GM23338 (cell line): ENCODE data around the gene PCYT1A.
A peak's percentile ranks its signal among the peaks of the same experiment; 100 is the strongest.

Experiments used
- EZH2 ChIP-seq: fragments of 200-600 bp; sonication (generic); IDR thresholded peaks from one replicate; pipeline ENCODE4 v1.8.0; 2017; ENCODE audit warnings: antibody characterized with exemption, mild to moderate bottlenecking, low read depth; ENCODE audit not compliant: unreplicated experiment
- EZH2phosphoT487 ChIP-seq: fragments of 200-600 bp; sonication (generic); IDR thresholded peaks from one replicate; pipeline ENCODE4 v1.8.1; 2018; ENCODE audit warnings: antibody characterized with exemption; ENCODE audit not compliant: unreplicated experiment
- POLR2AphosphoS5 ChIP-seq: IDR thresholded peaks from 2 replicates; pipeline ENCODE4 v1.6.1; 2016; ENCODE audit warnings: antibody characterized with exemption, low read depth
- REST ChIP-seq: IDR thresholded peaks from one replicate; pipeline ENCODE4 v1.6.1; 2018; ENCODE audit warnings: antibody characterized with exemption; ENCODE audit not compliant: unreplicated experiment
- TF ChIP-seq, protein P1 (sequence below), 2 experiments: fragments of 200-600 bp in 1 of 2; sonication (generic) in 1 of 2; conservative IDR thresholded peaks; 2 replicates each; pipeline versions ENCODE4 v1.5.1 to v1.6.1; 2016 to 2017; ENCODE audit warnings: antibody characterized with exemption in 2 of 2, low read depth in 2 of 2, mild to moderate bottlenecking in 2 of 2, moderate library complexity in 1 of 2

- no peak for TF ChIP-seq REST
- TF ChIP-seq, protein P1, sequence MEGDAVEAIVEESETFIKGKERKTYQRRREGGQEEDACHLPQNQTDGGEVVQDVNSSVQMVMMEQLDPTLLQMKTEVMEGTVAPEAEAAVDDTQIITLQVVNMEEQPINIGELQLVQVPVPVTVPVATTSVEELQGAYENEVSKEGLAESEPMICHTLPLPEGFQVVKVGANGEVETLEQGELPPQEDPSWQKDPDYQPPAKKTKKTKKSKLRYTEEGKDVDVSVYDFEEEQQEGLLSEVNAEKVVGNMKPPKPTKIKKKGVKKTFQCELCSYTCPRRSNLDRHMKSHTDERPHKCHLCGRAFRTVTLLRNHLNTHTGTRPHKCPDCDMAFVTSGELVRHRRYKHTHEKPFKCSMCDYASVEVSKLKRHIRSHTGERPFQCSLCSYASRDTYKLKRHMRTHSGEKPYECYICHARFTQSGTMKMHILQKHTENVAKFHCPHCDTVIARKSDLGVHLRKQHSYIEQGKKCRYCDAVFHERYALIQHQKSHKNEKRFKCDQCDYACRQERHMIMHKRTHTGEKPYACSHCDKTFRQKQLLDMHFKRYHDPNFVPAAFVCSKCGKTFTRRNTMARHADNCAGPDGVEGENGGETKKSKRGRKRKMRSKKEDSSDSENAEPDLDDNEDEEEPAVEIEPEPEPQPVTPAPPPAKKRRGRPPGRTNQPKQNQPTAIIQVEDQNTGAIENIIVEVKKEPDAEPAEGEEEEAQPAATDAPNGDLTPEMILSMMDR (conservative IDR thresholded peaks at IDR 0.05; ENCODE audit: low read depth in 2 of 2) = peak; percentile 32 to 49; a peak in 3 of 4 replicates
- TF ChIP-seq EZH2 = no peak
- TF ChIP-seq POLR2AphosphoS5 = no peak
- TF ChIP-seq EZH2phosphoT487 = no peak
Measured at GRCh38 chr3:196292286-196292923, 4.9 kb upstream of the PCYT1A start.
